GM12872 (cell line): ENCODE measurements around the gene FOXO4.

Experiments used
- CTCF ChIP-seq: IDR thresholded peaks from 3 replicates; pipeline ENCODE4 v1.5.1; 2011; ENCODE audit warnings: low read depth, mild to moderate bottlenecking, low read length, moderate library complexity; ENCODE audit not compliant: insufficient read depth

Gene FOXO4

GRCh38 chrX:71151366-71151765, 55.7 kb downstream of the FOXO4 start:
- TF ChIP-seq CTCF = no peak
